ENCODE results near the gene NDUFS3.

NDUFS3 gene

GRCh38 chr11:47586098-47586855 is 7.4 kb downstream of the NDUFS3 start, which contains the start of gene FAM180B:
FAM180B (plus strand) TSS chr11:47586678; CDS start chr11:47586769, 91 bp downstream.
- Histone ChIP-seq H3K36me3 (replicated peaks) (peaks cover 36% of the 10 kb centered on the region), H3K27me3 (replicated peaks) (no peaks in the 10 kb centered on the region), H3K27ac (no peak within 1 kb of the TSS), H3K4me3 (ENCODE audit: low read depth, low read length) (no peak within 1 kb of the TSS)
- in situ Hi-C loops (cut with HindIII; ENCODE audit: low pct_ligation_motif_present, low sequenced_read_pairs): no loop called here
- TF ChIP-seq CTCF (IDR thresholded peaks at IDR 0.05; ENCODE audit: low read depth, low read length, missing control alignments): no peak
- no peak for DNase-seq

GRCh38 chr11:47587039-47587716 is 8.3 kb downstream of the NDUFS3 start:
- no peaks in the 10 kb centered on the region for H3K27me3 ChIP-seq (replicated peaks)
- peaks cover 27% of the 10 kb centered on the region for H3K36me3 ChIP-seq (replicated peaks)
- in situ Hi-C loops (cut with HindIII; ENCODE audit: low pct_ligation_motif_present, low sequenced_read_pairs): no loop called here
- no peak for TF ChIP-seq CTCF (IDR thresholded peaks at IDR 0.05; ENCODE audit: low read depth, low read length, missing control alignments)
- H3K27ac ChIP-seq: no peak overlapping the region
- DNase-seq: no peak
- H3K4me3 ChIP-seq (ENCODE audit: low read depth, low read length): no peak overlapping the region

- TF ChIP-seq CTCF (IDR thresholded peaks at IDR 0.05; ENCODE audit: low read depth, low read length, missing control alignments): no peak
- Histone ChIP-seq H3K27ac (no peak overlapping the region), H3K4me3 (ENCODE audit: low read depth, low read length) (no peak overlapping the region), H3K36me3 (replicated peaks) (peaks cover 20% of the 10 kb centered on the region), H3K27me3 (replicated peaks) (peaks cover 3% of the 10 kb centered on the region)
- no peak for DNase-seq
- in situ Hi-C loops (cut with HindIII; ENCODE audit: low pct_ligation_motif_present, low sequenced_read_pairs): no loop called here
These were observed 9.0 kb downstream of the NDUFS3 start for GRCh38 chr11:47587723-47588326.

- H3K27me3 ChIP-seq (replicated peaks): peaks cover 16% of the 10 kb centered on the region
- DNase-seq: no peak
- H3K36me3 ChIP-seq (replicated peaks): peaks cover 7% of the 10 kb centered on the region
These were observed 10.2 kb downstream of the NDUFS3 start for GRCh38 chr11:47589118-47589517.

GRCh38 chr11:47589584-47589976 is 10.7 kb downstream of the NDUFS3 start:
- Histone ChIP-seq H3K36me3 (replicated peaks) (peaks cover 5% of the 10 kb centered on the region), H3K27me3 (replicated peaks) (peaks cover 21% of the 10 kb centered on the region), H3K4me3 (ENCODE audit: low read depth, low read length) (peak overlapping the region; percentile 42), H3K27ac (no peak overlapping the region)
- TF ChIP-seq CTCF (IDR thresholded peaks at IDR 0.05; ENCODE audit: low read depth, low read length, missing control alignments): no peak
- in situ Hi-C loops (cut with HindIII; ENCODE audit: low pct_ligation_motif_present, low sequenced_read_pairs): no loop called here
- no peak for DNase-seq

More at GRCh38 chr11:47589118-47589517, 10.2 kb downstream of the NDUFS3 start:
- H3K27ac ChIP-seq: no peak overlapping the region
- peak overlapping the region; percentile 42 for H3K4me3 ChIP-seq (ENCODE audit: low read depth, low read length)
- TF ChIP-seq CTCF (IDR thresholded peaks at IDR 0.05; ENCODE audit: low read depth, low read length, missing control alignments): no peak
- in situ Hi-C loops (cut with HindIII; ENCODE audit: low pct_ligation_motif_present, low sequenced_read_pairs): no loop called here
